Liver (tissue), 3 donors: ENCODE data around the gene AQP12A.

ENCODE experiments used
- GABPA ChIP-seq, 2 donors: IDR thresholded peaks in 1 of 2; conservative IDR thresholded peaks in 1 of 2; 2 replicates each; pipeline ENCODE4 v1.6.1; 2016; ENCODE audit warnings: antibody characterized with exemption in 2 of 2, mild to moderate bottlenecking in 1 of 2, moderate library complexity in 1 of 2
- RAD21 ChIP-seq, 2 donors: IDR thresholded peaks; 2 replicates each; pipeline ENCODE4 v1.6.1; 2016; ENCODE audit warnings: antibody characterized with exemption in 2 of 2, mild to moderate bottlenecking in 2 of 2
- TAF1 ChIP-seq: conservative IDR thresholded peaks from 2 replicates; pipeline ENCODE4 v1.6.1; 2016; ENCODE audit warnings: antibody characterized with exemption, mild to moderate bottlenecking
- TF ChIP-seq, protein P1 (sequence below): fragments of 150-350 bp; IDR thresholded peaks from 2 replicates; pipeline ENCODE4 v1.5.1; 2017; ENCODE audit warnings: improper control_type of control experiment, low read depth, low read length; ENCODE audit not compliant: missing input control
- TF ChIP-seq, protein P2 (sequence below): IDR thresholded peaks from 2 replicates; pipeline ENCODE4 v1.6.1; 2016; ENCODE audit warnings: antibody characterized with exemption
- TF ChIP-seq, protein P3 (sequence below): IDR thresholded peaks from 2 replicates; pipeline ENCODE4 v1.6.1; 2016; ENCODE audit warnings: antibody characterized with exemption, mild to moderate bottlenecking
- TF ChIP-seq, protein P4 (sequence below): IDR thresholded peaks from 2 replicates; pipeline ENCODE4 v1.6.1; 2016; ENCODE audit warnings: antibody characterized with exemption
- TF ChIP-seq, protein P5 (sequence below): IDR thresholded peaks from 2 replicates; pipeline ENCODE4 v1.6.1; 2016; ENCODE audit warnings: antibody characterized with exemption
- donor health status: healthy.
- donor health status: healthy.

DNA sequence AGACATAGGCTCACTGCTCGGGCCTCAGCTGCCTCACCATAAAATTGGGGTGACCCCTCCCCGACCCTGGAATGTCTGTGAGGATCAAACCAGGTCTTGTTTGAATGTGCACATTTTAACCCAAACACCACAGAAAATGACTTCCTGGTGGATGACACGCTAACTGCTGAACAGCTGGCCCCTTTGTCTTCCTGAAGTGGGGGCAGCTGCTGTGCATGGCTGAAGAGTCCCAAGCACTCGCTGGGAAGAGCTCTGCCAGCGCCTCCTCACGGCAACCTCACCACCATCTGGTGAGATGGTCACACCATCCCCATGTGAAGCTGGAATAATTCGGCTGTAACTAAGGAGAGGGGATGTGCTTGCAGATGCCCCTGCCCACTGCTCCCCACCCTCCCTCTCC lies 34.0 kb downstream of the AQP12A start:
- TF ChIP-seq, protein P1, sequence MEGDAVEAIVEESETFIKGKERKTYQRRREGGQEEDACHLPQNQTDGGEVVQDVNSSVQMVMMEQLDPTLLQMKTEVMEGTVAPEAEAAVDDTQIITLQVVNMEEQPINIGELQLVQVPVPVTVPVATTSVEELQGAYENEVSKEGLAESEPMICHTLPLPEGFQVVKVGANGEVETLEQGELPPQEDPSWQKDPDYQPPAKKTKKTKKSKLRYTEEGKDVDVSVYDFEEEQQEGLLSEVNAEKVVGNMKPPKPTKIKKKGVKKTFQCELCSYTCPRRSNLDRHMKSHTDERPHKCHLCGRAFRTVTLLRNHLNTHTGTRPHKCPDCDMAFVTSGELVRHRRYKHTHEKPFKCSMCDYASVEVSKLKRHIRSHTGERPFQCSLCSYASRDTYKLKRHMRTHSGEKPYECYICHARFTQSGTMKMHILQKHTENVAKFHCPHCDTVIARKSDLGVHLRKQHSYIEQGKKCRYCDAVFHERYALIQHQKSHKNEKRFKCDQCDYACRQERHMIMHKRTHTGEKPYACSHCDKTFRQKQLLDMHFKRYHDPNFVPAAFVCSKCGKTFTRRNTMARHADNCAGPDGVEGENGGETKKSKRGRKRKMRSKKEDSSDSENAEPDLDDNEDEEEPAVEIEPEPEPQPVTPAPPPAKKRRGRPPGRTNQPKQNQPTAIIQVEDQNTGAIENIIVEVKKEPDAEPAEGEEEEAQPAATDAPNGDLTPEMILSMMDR, result no peak
- TF ChIP-seq, protein P2, sequence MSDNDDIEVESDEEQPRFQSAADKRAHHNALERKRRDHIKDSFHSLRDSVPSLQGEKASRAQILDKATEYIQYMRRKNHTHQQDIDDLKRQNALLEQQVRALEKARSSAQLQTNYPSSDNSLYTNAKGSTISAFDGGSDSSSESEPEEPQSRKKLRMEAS, result no peak
- no peak for TF ChIP-seq RAD21 (IDR thresholded peaks at IDR 0.05)
- TF ChIP-seq, protein P3, sequence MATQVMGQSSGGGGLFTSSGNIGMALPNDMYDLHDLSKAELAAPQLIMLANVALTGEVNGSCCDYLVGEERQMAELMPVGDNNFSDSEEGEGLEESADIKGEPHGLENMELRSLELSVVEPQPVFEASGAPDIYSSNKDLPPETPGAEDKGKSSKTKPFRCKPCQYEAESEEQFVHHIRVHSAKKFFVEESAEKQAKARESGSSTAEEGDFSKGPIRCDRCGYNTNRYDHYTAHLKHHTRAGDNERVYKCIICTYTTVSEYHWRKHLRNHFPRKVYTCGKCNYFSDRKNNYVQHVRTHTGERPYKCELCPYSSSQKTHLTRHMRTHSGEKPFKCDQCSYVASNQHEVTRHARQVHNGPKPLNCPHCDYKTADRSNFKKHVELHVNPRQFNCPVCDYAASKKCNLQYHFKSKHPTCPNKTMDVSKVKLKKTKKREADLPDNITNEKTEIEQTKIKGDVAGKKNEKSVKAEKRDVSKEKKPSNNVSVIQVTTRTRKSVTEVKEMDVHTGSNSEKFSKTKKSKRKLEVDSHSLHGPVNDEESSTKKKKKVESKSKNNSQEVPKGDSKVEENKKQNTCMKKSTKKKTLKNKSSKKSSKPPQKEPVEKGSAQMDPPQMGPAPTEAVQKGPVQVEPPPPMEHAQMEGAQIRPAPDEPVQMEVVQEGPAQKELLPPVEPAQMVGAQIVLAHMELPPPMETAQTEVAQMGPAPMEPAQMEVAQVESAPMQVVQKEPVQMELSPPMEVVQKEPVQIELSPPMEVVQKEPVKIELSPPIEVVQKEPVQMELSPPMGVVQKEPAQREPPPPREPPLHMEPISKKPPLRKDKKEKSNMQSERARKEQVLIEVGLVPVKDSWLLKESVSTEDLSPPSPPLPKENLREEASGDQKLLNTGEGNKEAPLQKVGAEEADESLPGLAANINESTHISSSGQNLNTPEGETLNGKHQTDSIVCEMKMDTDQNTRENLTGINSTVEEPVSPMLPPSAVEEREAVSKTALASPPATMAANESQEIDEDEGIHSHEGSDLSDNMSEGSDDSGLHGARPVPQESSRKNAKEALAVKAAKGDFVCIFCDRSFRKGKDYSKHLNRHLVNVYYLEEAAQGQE, result no peak
- TF ChIP-seq, protein P4, sequence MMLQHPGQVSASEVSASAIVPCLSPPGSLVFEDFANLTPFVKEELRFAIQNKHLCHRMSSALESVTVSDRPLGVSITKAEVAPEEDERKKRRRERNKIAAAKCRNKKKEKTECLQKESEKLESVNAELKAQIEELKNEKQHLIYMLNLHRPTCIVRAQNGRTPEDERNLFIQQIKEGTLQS, result no peak
- no peak for TF ChIP-seq GABPA (IDR thresholded peaks at IDR 0.05 in 1 of 2, conservative IDR thresholded peaks at IDR 0.05 in 1 of 2)
- TF ChIP-seq TAF1, result no peak
- TF ChIP-seq, protein P5, sequence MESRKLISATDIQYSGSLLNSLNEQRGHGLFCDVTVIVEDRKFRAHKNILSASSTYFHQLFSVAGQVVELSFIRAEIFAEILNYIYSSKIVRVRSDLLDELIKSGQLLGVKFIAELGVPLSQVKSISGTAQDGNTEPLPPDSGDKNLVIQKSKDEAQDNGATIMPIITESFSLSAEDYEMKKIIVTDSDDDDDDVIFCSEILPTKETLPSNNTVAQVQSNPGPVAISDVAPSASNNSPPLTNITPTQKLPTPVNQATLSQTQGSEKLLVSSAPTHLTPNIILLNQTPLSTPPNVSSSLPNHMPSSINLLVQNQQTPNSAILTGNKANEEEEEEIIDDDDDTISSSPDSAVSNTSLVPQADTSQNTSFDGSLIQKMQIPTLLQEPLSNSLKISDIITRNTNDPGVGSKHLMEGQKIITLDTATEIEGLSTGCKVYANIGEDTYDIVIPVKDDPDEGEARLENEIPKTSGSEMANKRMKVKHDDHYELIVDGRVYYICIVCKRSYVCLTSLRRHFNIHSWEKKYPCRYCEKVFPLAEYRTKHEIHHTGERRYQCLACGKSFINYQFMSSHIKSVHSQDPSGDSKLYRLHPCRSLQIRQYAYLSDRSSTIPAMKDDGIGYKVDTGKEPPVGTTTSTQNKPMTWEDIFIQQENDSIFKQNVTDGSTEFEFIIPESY, result no peak
